Measurements from ENCODE around the gene HDLBP. TPM values are rescaled to one million over a fixed set of nuclear protein-coding genes. Genes with fewer than 3 reads are reported as not detected.

HDLBP gene
- polyA plus RNA-seq, 4 donors, result 338 to 397 (median 387) TPM

GRCh38 chr2:241258505-241259280 is 56.8 kb downstream of the HDLBP start:
- DNase-seq (ENCODE audit: low read depth in 4 of 4, low spot score in 2 of 4), result no peak

DNA sequence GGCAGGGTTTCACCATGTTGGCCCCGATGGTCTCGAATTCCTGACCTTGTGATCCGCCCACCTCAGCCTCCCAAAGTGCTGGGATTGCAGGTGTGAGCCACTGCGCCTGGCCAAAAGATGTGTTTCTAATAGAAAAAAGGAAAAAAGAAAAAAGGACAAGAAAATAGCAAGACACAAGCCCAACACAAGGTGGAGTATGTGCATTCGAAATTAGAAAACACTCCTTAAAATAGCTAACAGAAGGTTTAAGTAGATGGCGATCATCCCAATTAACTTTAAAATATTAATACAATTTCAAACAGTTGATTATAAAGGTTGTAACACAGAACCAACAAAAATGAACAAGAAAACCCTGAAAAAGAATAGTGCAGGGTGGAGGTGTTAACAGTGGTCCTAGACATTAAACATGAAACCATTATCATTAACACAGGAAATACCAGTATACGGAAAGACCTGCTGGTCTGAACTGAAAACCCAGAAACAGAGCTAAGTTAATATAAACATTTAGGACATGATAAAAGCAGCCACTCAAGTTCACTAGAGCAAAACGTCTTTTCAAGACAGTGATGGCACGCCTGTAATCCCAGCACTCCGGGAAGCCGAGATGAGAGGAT is 57.9 kb downstream of the HDLBP start:
- DNase-seq (ENCODE audit: low read depth in 4 of 4, low spot score in 2 of 4), result no peak

GRCh38 chr2:241256168-241256545 is 59.3 kb downstream of the HDLBP start:
- no peak for DNase-seq (ENCODE audit: low read depth in 4 of 4, low spot score in 2 of 4)

GRCh38 chr2:241255542-241256167 is 59.8 kb downstream of the HDLBP start:
- no peak for DNase-seq (ENCODE audit: low read depth in 4 of 4, low spot score in 2 of 4)

GRCh38 chr2:241254904-241255351 is 60.5 kb downstream of the HDLBP start:
- no peak for DNase-seq (ENCODE audit: low read depth in 4 of 4, low spot score in 2 of 4)

- no peak for DNase-seq (ENCODE audit: low read depth in 4 of 4, low spot score in 2 of 4)
These were observed 62.5 kb downstream of the HDLBP start for GRCh38 chr2:241252778-241253475.

- no peak for DNase-seq (ENCODE audit: low read depth in 4 of 4, low spot score in 2 of 4)
These were observed 65.8 kb downstream of the HDLBP start for GRCh38 chr2:241249654-241250053.

GRCh38 chr2:241248897-241249296 is 66.6 kb downstream of the HDLBP start:
- no peak for DNase-seq (ENCODE audit: low read depth in 4 of 4, low spot score in 2 of 4)

DNA sequence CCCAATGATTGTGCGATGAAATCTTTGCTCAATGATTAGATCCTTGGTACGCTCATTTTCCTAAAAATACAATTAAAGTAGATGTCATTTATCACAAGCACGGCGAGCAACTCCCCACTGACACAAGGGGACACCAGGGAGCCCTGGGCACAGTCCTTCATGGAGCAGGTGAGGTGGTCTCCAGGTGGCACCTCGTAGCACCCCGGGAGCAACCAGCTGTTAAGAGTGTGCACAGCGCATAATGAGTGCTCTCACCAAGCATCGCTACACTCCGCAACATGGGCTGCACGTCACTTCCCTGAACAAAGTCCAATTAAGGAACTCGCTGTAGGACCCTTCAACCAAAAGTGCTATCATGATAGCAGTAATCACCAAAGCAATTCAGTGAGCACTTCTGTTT is 67.2 kb downstream of the HDLBP start:
- DNase-seq (ENCODE audit: low read depth in 4 of 4, low spot score in 2 of 4), result no peak

DNA sequence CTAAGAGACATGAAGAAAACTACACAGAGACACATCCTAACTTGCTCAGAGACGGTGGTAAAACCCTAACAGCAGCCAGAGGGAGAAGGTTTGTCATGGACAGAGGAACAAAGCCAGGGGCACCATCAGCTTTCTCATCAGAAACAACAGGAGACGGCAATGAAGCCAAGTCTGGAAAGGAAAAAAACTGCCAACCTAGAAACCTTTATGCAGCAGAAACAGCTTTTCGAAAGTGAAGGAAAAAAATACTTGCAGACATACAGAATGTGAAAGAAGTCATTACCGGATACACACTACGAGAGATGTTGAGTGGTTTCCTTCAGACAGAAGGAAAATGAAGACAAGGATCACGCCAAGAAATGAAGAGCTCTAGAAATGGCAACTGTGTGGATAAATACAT is 71.1 kb downstream of the HDLBP start:
- no peak for DNase-seq (ENCODE audit: low read depth in 4 of 4, low spot score in 2 of 4)

GRCh38 chr2:241242306-241242705 is 73.2 kb downstream of the HDLBP start:
- no peak for DNase-seq (ENCODE audit: low read depth in 4 of 4, low spot score in 2 of 4)

- DNase-seq (ENCODE audit: low read depth in 4 of 4, low spot score in 2 of 4), result no peak
These were observed 73.8 kb downstream of the HDLBP start for GRCh38 chr2:241241669-241242068.

DNA sequence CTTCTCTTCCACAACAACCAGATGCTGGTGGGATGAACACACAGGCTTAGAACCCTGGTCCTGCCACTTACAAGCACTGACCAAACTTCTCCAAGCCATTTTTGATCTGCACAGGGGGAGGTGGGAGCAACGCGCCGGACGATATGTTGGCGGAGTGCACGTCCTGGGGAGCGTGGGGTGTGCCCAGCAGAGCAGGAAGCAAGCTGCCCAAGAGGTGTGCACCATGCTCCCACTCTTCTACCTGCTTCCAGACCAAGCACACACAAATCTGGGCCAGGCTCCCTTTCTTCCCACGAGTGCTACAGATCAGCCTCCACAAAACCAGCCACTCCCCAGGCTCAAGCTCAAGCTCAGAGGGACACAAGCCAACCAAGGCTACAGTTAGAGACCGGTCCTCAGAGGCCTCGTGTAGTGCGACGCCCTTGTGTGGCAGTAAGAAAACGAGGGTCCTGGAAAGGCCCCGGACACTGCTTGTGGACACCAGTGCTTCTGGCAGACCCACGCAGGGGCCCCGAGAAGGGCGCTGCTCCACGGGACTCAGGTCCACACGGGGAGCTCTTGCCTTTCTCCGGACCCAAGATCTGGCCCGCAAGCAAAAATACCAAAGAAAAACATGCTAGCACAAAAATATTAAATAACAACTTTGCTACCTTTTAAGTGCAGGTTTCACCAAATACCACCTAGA is 75.0 kb downstream of the HDLBP start:
- DNase-seq (ENCODE audit: low read depth in 4 of 4, low spot score in 2 of 4), result no peak

DNA sequence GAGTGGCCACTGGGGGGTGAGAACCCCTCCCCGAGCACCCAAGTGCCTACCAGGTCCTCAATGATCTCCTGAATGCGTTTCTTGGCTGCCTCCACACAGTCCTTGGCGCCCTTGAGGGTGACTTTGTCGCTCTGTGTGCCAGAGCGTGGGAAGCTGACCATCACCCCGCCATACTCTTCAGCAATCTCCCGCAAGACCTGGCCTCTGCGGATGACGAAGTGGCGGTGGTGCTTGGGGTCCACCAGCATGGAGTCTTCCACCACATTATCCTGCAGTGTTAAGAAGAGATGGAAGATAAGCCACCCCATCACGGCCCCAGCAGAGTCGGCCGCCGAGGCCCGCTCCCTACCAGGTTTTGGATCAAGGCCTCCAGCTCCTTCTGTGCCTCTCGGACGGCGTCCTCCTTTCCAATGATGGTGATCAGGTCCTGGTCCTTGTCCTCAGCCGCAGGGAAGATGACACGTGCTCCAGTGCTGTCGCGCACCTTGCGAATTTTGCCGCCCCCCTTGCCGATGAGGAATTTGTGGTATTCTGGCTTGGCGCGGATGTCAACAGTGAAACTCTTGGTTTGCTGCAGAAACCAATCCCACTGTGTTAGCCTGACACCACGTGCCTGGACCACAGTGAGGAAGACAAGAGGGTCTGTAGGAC is 75.8 kb downstream of the HDLBP start:
- no peak for DNase-seq (ENCODE audit: low read depth in 4 of 4, low spot score in 2 of 4)

GRCh38 chr2:241238693-241239198 is 76.7 kb downstream of the HDLBP start:
- DNase-seq (ENCODE audit: low read depth in 4 of 4, low spot score in 2 of 4), result no peak

GRCh38 chr2:241237949-241238371 is 77.5 kb downstream of the HDLBP start:
- DNase-seq (ENCODE audit: low read depth in 4 of 4, low spot score in 2 of 4), result no peak

GRCh38 chr2:241237047-241237446 is 78.4 kb downstream of the HDLBP start:
- no peak for DNase-seq (ENCODE audit: low read depth in 4 of 4, low spot score in 2 of 4)

DNA sequence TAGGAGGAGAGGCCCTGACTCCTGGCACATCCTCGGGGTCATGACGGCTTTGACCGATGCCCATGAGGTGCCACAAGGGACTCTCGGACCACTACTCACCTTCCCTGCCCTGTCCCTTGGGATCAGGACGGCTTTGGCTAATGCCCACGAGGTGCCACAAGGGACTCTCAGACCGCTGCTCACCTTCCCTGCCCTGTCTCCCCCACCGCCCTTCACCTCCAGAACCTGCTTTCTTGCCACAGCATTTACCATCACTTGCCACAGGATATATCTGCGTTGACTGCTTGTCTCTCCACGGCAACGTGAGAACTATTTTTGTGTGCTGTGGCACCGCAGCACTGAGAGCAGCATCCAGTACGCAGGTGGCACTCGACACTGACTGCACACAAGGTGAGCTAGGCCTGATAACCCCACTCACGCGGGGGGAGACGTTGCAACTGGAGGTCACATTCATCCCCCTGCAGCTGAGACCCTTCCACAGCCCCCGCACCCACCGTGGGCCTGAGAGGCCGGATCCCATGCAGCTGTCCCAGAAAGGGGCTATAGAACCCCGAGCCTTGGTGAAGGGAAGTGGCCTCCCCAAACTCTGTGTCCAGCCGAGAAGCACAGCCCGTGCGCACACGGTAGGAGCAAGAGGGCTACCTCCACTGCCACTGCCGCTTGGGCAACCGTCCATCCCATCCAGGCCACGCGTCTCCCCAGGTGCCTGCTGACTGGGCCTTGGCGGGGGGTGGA is 79.4 kb downstream of the HDLBP start:
- DNase-seq (ENCODE audit: low read depth in 4 of 4, low spot score in 2 of 4), result no peak
